Neural progenitor cell (in vitro differentiated cells): Measurements from ENCODE around the gene UBB. TPM values are rescaled to one million over a fixed set of nuclear protein-coding genes. Genes with fewer than 3 reads are reported as not detected.

Source experiments
- DNase-seq: peaks from one replicate; pipeline ENCODE4 v3.0.0-alpha.2; 2016; ENCODE audit warnings: low spot score
- H2AFZ ChIP-seq: fragments of 200-600 bp; sonication (generic); replicated peaks from 2 replicates; pipeline ENCODE4 v1.6.1; 2016; ENCODE audit warnings: antibody characterized with exemption
- H3F3A ChIP-seq: fragments of 200-600 bp; sonication (generic); 2 replicates; pipeline ENCODE4 v1.6.1; 2016; ENCODE audit warnings: antibody characterized with exemption, low read depth
- H3K27ac ChIP-seq: fragments of 200-600 bp; sonication (generic); 2 replicates; pipeline ENCODE4 v1.5.1; 2016; ENCODE audit warnings: mild to moderate bottlenecking
- H3K27me3 ChIP-seq: fragments of 200-600 bp; sonication (generic); 2 replicates; pipeline ENCODE4 v1.6.1; 2016; ENCODE audit warnings: mild to moderate bottlenecking, moderate library complexity
- H3K36me3 ChIP-seq: fragments of 200-600 bp; sonication (generic); 2 replicates; pipeline ENCODE4 v1.5.1; 2016
- H3K4me1 ChIP-seq: fragments of 200-600 bp; sonication (generic); 2 replicates; pipeline ENCODE4 v1.6.1; 2016; ENCODE audit warnings: mixed run types
- H3K4me2 ChIP-seq: fragments of 200-600 bp; sonication (generic); 2 replicates; pipeline ENCODE4 v1.6.1; 2016
- H3K4me3 ChIP-seq: fragments of 200-600 bp; sonication (generic); 2 replicates; pipeline ENCODE4 v1.5.1; 2016
- H3K79me2 ChIP-seq: fragments of 200-600 bp; sonication (generic); 2 replicates; pipeline ENCODE4 v1.6.1; 2016; ENCODE audit warnings: low read depth
- H3K9ac ChIP-seq: fragments of 200-600 bp; sonication (generic); 2 replicates; pipeline ENCODE4 v1.6.1; 2016
- H3K9me3 ChIP-seq: fragments of 200-600 bp; sonication (generic); 2 replicates; pipeline ENCODE4 v1.5.1; 2016; ENCODE audit warnings: low read depth
- H4K20me1 ChIP-seq: fragments of 200-600 bp; sonication (generic); 2 replicates; pipeline ENCODE4 v1.6.1; 2016; ENCODE audit warnings: low read depth
- H3K27ac Mint-ChIP-seq: 3 replicates; pipeline ENCODE4 v1.8.0; 2021; ENCODE audit warnings: mixed read lengths
- H3K27me3 Mint-ChIP-seq: 2 replicates; pipeline ENCODE4 v1.8.0; 2022; ENCODE audit warnings: low read depth, mild to moderate bottlenecking, inconsistent platforms, moderate library complexity, mixed read lengths; ENCODE audit not compliant: insufficient read depth
- H3K36me3 Mint-ChIP-seq: 3 replicates; pipeline ENCODE4 v1.8.0; 2021; ENCODE audit warnings: mixed read lengths
- H3K4me1 Mint-ChIP-seq: 3 replicates; pipeline ENCODE4 v1.8.0; 2021; ENCODE audit warnings: mixed read lengths
- H3K4me3 Mint-ChIP-seq: 3 replicates; pipeline ENCODE4 v1.8.0; 2021; ENCODE audit warnings: mild to moderate bottlenecking, moderate library complexity, mixed read lengths
- H3K9me3 Mint-ChIP-seq: 3 replicates; pipeline ENCODE4 v1.8.0; 2020; ENCODE audit warnings: mixed read lengths
- EZH2 ChIP-seq: fragments of 200-600 bp; sonication (generic); IDR thresholded peaks from 2 replicates; pipeline ENCODE4 v1.6.1; 2017; ENCODE audit warnings: antibody characterized with exemption, mild to moderate bottlenecking, moderate library complexity
- EZH2phosphoT487 ChIP-seq: fragments of 200-600 bp; sonication (generic); IDR thresholded peaks from 2 replicates; pipeline ENCODE4 v1.6.1; 2017; ENCODE audit warnings: antibody characterized with exemption
- total RNA-seq: library from RNA; depleted of rRNA; stranded (reverse); fragments of >200 nt; gene quantifications from 2 replicates; pipeline ENCODE4 v1.2.3, GENCODE V29; 2015; ENCODE audit warnings: low replicate concordance
- TF ChIP-seq, protein P1 (sequence below): fragments of 200-600 bp; sonication (generic); IDR thresholded peaks from 2 replicates; pipeline ENCODE4 v1.5.1; 2017; ENCODE audit warnings: antibody characterized with exemption, mild to moderate bottlenecking

Gene UBB
- total RNA-seq, 1 donor from 2014 or later: 1,249 TPM

DNA sequence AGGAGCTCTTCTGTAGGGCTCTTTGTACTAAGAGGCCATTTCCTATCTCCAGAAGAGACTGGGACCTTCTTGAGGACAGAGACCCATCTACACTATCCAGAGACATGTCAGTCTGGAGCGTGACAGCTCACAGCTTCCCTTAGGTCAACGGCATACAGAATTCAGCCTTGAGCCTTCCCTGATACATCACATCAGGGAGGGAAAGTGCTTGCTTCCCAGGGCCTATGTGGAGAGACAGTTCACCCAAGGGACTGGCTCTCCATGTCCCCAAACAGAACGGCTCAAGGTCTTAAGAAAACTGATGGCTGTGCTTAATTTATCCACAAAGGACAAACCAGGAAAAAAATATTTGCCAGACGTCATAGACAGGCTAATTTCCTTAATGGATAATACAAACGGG is 35.3 kb upstream of the UBB start:
- no peaks in the 10 kb centered on the region for H3K27me3 ChIP-seq
- no peak overlapping the region for H3K27ac ChIP-seq
- no peak for DNase-seq
- peaks cover 15% of the 10 kb centered on the region for H3K36me3 ChIP-seq
- H3K79me2 ChIP-seq: peaks cover 24% of the 10 kb centered on the region
- H4K20me1 ChIP-seq: peaks cover 33% of the 10 kb centered on the region
- peaks cover 37% of the 10 kb centered on the region for H3F3A ChIP-seq
- no peaks in the 10 kb centered on the region for H3K4me1 Mint-ChIP-seq
- no peak overlapping the region for H3K4me3 Mint-ChIP-seq
- H3K9me3 Mint-ChIP-seq: no peaks in the 10 kb centered on the region
- H3K36me3 Mint-ChIP-seq: peaks cover 38% of the 10 kb centered on the region
- no peak overlapping the region for H3K4me3 ChIP-seq
- H3K9ac ChIP-seq: no peak overlapping the region
- TF ChIP-seq EZH2: no peak
- TF ChIP-seq, protein P1, sequence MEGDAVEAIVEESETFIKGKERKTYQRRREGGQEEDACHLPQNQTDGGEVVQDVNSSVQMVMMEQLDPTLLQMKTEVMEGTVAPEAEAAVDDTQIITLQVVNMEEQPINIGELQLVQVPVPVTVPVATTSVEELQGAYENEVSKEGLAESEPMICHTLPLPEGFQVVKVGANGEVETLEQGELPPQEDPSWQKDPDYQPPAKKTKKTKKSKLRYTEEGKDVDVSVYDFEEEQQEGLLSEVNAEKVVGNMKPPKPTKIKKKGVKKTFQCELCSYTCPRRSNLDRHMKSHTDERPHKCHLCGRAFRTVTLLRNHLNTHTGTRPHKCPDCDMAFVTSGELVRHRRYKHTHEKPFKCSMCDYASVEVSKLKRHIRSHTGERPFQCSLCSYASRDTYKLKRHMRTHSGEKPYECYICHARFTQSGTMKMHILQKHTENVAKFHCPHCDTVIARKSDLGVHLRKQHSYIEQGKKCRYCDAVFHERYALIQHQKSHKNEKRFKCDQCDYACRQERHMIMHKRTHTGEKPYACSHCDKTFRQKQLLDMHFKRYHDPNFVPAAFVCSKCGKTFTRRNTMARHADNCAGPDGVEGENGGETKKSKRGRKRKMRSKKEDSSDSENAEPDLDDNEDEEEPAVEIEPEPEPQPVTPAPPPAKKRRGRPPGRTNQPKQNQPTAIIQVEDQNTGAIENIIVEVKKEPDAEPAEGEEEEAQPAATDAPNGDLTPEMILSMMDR: no peak
- no peaks in the 10 kb centered on the region for H3K9me3 ChIP-seq
- no peak overlapping the region for H3K4me2 ChIP-seq
- H3K4me1 ChIP-seq: no peaks in the 10 kb centered on the region
- no peak overlapping the region for H3K27ac Mint-ChIP-seq
- H2AFZ ChIP-seq: no peak overlapping the region
- H3K27me3 Mint-ChIP-seq: peaks cover 2% of the 10 kb centered on the region

DNA sequence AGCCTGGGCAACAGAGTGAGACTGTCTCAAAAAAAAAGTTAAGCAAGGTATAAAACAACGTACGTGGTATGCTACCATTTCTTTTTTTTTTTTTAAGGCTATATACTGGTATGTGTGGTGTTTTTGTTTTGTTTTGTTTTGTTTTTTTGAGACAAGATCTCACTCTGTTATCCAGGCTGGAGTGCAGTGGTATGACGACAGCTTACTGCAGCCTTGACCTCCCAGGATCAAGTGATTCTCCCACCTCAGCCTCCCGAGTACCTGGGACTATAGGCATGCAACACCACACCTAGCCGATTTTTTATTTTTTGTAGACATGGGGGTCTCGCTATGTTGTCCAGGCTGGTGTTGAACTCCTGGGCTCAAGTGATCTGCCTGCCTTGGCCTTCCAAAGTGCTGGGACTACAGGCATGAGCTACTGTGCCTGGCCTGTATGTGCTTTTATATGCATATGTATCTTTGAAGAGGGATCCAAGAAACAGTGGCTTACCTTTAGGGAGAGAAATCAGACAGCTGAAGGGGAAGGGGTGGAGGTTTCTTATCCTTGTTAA is 34.1 kb upstream of the UBB start:
- Mint-ChIP-seq H3K27me3 (peaks cover 2% of the 10 kb centered on the region), H3K27ac (no peak overlapping the region), H3K4me3 (no peak overlapping the region), H3K36me3 (peaks cover 36% of the 10 kb centered on the region), H3K4me1 (peaks cover 8% of the 10 kb centered on the region), H3K9me3 (no peaks in the 10 kb centered on the region)
- no peak for DNase-seq
- H3K9me3 ChIP-seq: no peaks in the 10 kb centered on the region
- no peak overlapping the region for H3K9ac ChIP-seq
- H3K36me3 ChIP-seq: peaks cover 15% of the 10 kb centered on the region
- peaks cover 45% of the 10 kb centered on the region for H4K20me1 ChIP-seq
- TF ChIP-seq EZH2 (no peak), EZH2phosphoT487 (no peak)
- TF ChIP-seq, protein P1: no peak
- no peak overlapping the region for H3K27ac ChIP-seq
- H3K4me3 ChIP-seq: no peak overlapping the region
- H3F3A ChIP-seq: peaks cover 31% of the 10 kb centered on the region
- H3K79me2 ChIP-seq: peaks cover 36% of the 10 kb centered on the region
- H2AFZ ChIP-seq: no peak overlapping the region
- no peaks in the 10 kb centered on the region for H3K27me3 ChIP-seq
- H3K4me1 ChIP-seq: peaks cover 6% of the 10 kb centered on the region
- H3K4me2 ChIP-seq: no peak overlapping the region

DNA sequence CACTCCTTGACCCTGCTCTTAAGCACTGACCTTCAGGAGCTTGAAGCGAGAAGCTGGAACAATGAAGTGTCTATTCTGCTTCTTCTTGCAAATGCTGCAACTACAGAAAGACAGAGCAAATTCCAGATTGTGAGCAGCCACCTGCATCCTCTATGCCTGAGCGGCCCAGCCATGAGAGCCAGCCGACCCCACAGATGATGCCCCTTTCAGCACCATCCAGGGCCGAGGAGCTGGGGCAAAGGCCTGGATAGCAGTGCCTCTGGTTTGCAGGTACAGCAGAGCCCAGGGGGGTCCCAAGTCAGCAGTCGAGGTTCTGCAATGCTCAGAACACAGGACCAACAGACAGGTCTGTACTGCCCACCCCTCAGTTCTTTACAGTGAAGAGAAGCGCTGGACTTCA is 32.3 kb upstream of the UBB start:
- Histone ChIP-seq H3K4me2 (no peak overlapping the region), H3K27me3 (peaks cover under 1% of the 10 kb centered on the region), H3K79me2 (peaks cover 50% of the 10 kb centered on the region), H3K9me3 (no peaks in the 10 kb centered on the region), H3K9ac (no peak overlapping the region), H2AFZ (no peak overlapping the region), H4K20me1 (peaks cover 48% of the 10 kb centered on the region), H3F3A (peaks cover 20% of the 10 kb centered on the region), H3K4me3 (no peak overlapping the region), H3K4me1 (peaks cover 6% of the 10 kb centered on the region), H3K27ac (no peak overlapping the region), H3K36me3 (peaks cover 7% of the 10 kb centered on the region)
- no peak overlapping the region for H3K27ac Mint-ChIP-seq
- peaks cover 8% of the 10 kb centered on the region for H3K4me1 Mint-ChIP-seq
- H3K9me3 Mint-ChIP-seq: no peaks in the 10 kb centered on the region
- peaks cover 5% of the 10 kb centered on the region for H3K27me3 Mint-ChIP-seq
- H3K36me3 Mint-ChIP-seq: peaks cover 26% of the 10 kb centered on the region
- no peak for DNase-seq
- no peak overlapping the region for H3K4me3 Mint-ChIP-seq
- no peak for TF ChIP-seq EZH2phosphoT487
- no peak for TF ChIP-seq EZH2
- TF ChIP-seq, protein P1: no peak
